IPS-20b (cell line): ENCODE data around the gene ZBTB7B.
"Not testable (repeated sequence)": the region's sequence is repeated elsewhere in the genome, so short reads cannot be mapped to it uniquely, and the experiment has no call there.

Experiments
- H3K27ac ChIP-seq: one replicate; pipeline ENCODE4 v1.5.1; 2013; ENCODE audit warnings: low read length
- H3K27me3 ChIP-seq: 2 replicates; pipeline ENCODE4 v1.6.1; 2013; ENCODE audit warnings: mild to moderate bottlenecking, low read length, inconsistent platforms; ENCODE audit not compliant: insufficient read depth
- H3K36me3 ChIP-seq: 2 replicates; pipeline ENCODE4 v1.6.1; 2013; ENCODE audit warnings: low read depth, mild to moderate bottlenecking, inconsistent platforms, low read length, moderate library complexity; ENCODE audit not compliant: insufficient read depth
- H3K4me1 ChIP-seq: 2 replicates; pipeline ENCODE4 v1.6.1; 2013; ENCODE audit warnings: mild to moderate bottlenecking, control low read depth, inconsistent platforms, low read length, moderate library complexity; ENCODE audit not compliant: insufficient read depth
- H3K4me3 ChIP-seq: 2 replicates; pipeline ENCODE4 v1.5.1; 2013; ENCODE audit warnings: mild to moderate bottlenecking, low read length, inconsistent platforms
- H3K9ac ChIP-seq: 2 replicates; pipeline ENCODE4 v1.6.1; 2013; ENCODE audit warnings: low read depth, mild to moderate bottlenecking, inconsistent platforms, low read length, moderate library complexity
- H3K9me3 ChIP-seq: 2 replicates; pipeline ENCODE4 v1.6.1; 2013; ENCODE audit warnings: mild to moderate bottlenecking, low read depth, low read length, inconsistent platforms; ENCODE audit not compliant: insufficient read depth

ZBTB7B gene

GRCh38 chr1:154969860-154970452 is 32.6 kb upstream of the ZBTB7B start:
- Histone ChIP-seq H3K27ac (peak overlapping the region; percentile 98), H3K36me3 (peaks cover 36% of the 10 kb centered on the region), H3K4me1 (peaks cover 20% of the 10 kb centered on the region), H3K9ac (peak overlapping the region; percentile 93; the same call in 1 of the 2 replicates), H3K4me3 (peak overlapping the region; percentile 93), H3K27me3 (no peaks in the 10 kb centered on the region), H3K9me3 (no peaks in the 10 kb centered on the region)

GRCh38 chr1:154970631-154971340 is 31.8 kb upstream of the ZBTB7B start, which contains the start of gene SHC1:
Gene SHC1, minus strand, starts transcription at chr1:154970747. Its CDS starts 221 bp downstream, at chr1:154970526.
- Histone ChIP-seq H3K4me1 (peaks cover 20% of the 10 kb centered on the region), H3K9ac (peak within 1 kb of the TSS; percentile 93), H3K4me3 (peak within 1 kb of the TSS; percentile 93), H3K9me3 (no peaks in the 10 kb centered on the region), H3K27ac (peak within 1 kb of the TSS; percentile 98), H3K36me3 (peaks cover 28% of the 10 kb centered on the region), H3K27me3 (no peaks in the 10 kb centered on the region)

DNA sequence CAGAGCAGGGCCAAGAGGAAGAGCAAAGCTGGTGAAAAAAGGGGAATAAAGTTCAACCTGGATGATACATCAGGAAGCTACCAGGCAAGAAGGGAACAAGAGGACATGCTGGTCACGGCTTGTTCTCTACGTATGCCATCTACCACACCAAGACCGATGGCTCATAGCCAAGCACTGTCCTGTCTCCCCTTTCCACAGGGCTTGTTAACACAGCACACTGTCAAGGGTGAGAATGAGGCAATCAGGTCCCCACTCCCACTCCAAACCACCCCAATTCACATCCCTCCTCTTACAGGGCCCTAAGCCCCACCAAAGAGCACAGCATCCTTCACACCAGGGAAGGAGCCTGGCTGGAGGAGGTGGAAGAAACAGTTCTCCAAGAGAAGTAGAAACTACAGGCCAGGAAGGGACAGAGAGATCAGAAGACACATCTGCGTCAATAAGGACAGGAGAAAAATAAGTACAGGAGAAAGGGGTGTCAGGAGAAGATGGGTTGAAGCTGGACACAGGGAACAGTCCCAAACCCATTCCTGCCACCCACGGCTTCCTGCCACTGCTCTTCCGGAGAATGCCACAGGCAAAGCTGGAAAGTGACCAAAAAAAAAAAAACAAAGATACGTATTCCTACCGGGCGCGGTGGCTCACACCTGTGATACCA is 31.1 kb upstream of the ZBTB7B start:
- Histone ChIP-seq H3K27me3 (no peaks in the 10 kb centered on the region), H3K27ac (peak overlapping the region; percentile 98), H3K9ac (peak overlapping the region; percentile 93), H3K9me3 (no peaks in the 10 kb centered on the region), H3K36me3 (peaks cover 21% of the 10 kb centered on the region), H3K4me1 (peaks cover 24% of the 10 kb centered on the region), H3K4me3 (peak overlapping the region; percentile 93)

DNA sequence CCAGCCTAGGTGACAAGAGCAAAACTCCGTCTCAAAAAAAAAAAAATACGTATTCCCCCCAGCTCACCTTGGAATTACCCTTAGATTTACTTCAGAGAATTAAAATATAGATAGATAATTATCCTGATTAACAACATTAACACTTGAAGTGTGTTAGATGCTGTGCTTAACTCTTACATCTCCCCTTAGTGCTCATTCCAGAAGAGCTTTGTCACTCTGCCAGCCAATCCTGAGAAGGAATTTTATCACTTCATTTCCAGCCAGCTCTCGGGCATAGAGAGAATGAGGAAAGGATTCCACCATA is 30.4 kb upstream of the ZBTB7B start:
- Histone ChIP-seq H3K9me3 (no peaks in the 10 kb centered on the region), H3K9ac (peak overlapping the region; percentile 93; the same call in 1 of the 2 replicates), H3K4me1 (peaks cover 26% of the 10 kb centered on the region), H3K36me3 (peaks cover 14% of the 10 kb centered on the region), H3K27me3 (no peaks in the 10 kb centered on the region), H3K27ac (peak overlapping the region; percentile 98), H3K4me3 (peak overlapping the region; percentile 93)

DNA sequence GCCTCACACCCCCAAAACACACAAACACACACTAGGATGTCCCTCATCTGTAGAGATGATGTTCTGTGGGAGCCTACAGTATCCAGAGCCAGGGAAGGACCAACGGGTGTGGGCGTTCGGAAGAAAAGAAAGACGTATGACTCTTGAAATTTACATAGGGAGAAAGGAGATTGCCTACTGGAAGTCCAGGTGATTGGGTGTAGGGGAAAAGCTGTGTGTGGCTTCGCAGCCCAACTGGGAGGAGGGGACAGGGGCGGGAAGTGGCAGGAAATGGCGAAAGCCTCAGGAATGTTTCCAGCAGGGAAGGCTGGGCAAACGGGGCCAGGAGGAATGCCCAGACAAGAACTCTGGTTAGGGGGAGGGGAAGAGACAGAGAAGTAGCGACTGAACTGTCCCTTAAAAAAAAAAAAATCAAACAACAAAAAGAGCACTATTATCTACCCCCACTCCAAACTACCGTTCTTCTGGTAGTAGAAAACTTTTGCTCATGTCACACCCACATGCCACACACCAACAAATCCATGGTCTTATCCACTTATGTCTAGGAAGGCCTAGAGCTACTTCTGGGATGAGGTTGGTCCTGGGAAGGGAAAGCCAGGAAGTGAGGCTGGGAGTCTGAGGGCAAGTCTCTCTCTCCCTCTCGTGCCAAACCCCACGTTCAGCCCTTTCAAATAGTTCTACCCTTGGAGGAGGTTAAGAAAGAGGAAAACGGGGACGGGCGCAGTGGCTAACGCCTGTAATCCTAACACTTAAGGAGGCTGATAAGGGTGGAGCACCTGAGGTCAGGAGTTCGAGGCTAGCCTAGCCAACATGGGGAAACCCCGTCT is 29.9 kb upstream of the ZBTB7B start:
- H3K4me1 ChIP-seq: peaks cover 26% of the 10 kb centered on the region
- no peaks in the 10 kb centered on the region for H3K27me3 ChIP-seq
- peak overlapping the region; percentile 93 for H3K9ac ChIP-seq
- H3K4me3 ChIP-seq: peak overlapping the region; percentile 93
- H3K9me3 ChIP-seq: no peaks in the 10 kb centered on the region
- peaks cover 14% of the 10 kb centered on the region for H3K36me3 ChIP-seq
- H3K27ac ChIP-seq: peak overlapping the region; percentile 98

DNA sequence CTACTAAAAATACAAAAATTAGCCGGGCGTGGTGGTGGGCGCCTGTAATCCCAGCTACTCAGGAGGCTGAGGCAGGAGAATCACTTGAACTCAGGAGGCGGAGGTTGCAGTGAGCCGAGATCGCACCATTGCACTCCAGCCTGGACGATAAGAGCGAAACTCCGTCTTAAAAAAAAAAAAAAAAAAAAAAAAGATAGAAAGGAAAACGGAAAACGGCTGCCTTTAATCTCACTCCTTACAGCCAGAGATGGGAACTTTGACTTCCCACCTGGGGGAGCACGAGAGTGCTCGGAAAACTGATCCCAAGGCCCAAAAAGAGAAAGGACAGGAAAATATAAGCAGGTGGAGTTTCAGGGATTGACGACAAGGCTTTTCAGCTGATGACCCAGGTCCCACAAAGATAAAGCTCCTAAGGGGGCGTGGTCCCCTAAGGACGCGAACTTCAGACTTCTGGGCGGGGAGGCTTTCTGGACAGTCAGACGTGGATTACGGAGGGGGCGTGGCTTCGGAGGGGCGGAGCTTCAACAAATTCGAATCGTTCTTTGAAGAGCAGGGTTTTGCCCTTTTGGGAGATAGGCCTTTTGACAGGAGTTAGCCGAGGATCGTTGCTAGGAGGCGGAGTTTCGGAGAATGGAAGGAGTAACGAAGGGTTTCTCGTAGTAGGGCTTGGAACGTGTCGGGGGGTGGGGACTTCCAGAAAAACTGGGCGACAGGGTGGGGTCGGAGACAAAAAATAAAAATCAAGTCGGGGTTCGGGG is 29.1 kb upstream of the ZBTB7B start:
- no peaks in the 10 kb centered on the region for H3K9me3 ChIP-seq
- peaks cover 26% of the 10 kb centered on the region for H3K4me1 ChIP-seq
- H3K9ac ChIP-seq: peak overlapping the region; percentile 93
- H3K27ac ChIP-seq: peak overlapping the region; percentile 98
- peak overlapping the region; percentile 93 for H3K4me3 ChIP-seq
- H3K27me3 ChIP-seq: no peaks in the 10 kb centered on the region
- peaks cover 15% of the 10 kb centered on the region for H3K36me3 ChIP-seq

DNA sequence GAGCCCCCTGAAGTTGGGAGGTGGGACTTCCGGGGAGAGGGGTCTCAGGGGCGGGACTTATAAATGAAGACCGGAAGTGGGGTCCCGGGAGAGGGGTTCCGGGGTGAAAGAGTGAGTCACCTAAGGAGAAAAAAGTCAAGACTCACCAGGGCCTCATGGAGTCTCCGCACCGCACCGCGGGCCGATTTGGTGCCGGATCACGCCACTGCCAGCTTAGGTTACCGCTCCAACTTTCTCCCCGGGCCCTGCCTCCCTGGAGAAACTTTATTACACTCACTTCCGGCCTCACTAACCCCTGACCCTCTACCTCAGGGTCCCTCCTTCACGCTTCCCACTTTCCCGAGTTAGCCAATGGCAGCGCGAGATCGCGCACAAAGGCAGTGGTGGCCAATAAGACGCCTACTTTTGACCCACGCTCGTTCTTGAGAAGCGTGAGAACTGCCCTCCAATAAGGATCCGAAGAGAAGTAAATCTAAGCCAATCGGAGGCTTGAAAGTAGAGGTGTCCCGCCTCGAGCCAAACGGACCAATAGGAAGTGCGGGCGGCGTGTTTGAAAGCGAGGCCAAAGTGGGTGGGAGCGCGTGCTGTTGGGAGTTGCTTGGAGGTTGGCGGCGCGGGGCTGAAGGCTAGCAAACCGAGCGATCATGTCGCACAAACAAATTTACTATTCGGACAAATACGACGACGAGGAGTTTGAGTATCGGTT is 28.3 kb upstream of the ZBTB7B start, which contains the start of gene CKS1B:
TSS of gene CKS1B (plus strand) at position 580 of the 706 bp plus-strand sequence. CDS start at position 645, 65 bp downstream.
- peaks cover 22% of the 10 kb centered on the region for H3K4me1 ChIP-seq
- no peaks in the 10 kb centered on the region for H3K9me3 ChIP-seq
- H3K9ac ChIP-seq: peak within 1 kb of the TSS; percentile 93
- H3K27me3 ChIP-seq: no peaks in the 10 kb centered on the region
- H3K4me3 ChIP-seq: peak within 1 kb of the TSS; percentile 93
- peaks cover 19% of the 10 kb centered on the region for H3K36me3 ChIP-seq
- H3K27ac ChIP-seq: peak within 1 kb of the TSS; percentile 98

DNA sequence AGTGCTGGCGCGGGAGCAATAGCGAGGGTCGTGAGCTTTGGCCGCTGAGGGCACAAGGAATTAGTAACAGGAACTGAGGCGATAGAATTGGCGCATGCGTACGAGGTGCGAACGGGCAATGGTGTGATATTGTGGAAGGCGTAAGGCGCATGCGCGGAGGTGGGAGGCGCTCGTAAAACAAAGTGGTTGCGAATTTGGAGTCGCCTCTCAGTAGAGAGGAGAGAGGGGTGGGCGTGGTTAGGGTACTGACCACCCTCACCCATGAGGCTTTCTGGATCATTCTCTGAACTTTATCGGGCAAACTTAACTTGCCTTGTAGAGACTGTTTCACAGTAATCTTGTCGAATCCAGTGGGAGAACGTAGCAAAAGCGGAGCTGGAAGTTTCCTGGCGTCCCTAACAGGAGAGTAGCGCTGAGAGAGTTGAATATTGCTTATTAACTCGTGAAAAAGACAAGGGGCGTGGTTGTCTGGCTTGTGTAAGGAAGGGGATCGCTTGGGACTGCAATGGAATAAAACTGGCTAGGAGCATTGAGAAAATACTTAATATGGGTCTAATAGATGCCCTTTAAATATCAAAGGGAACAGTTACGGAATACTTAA is 27.7 kb upstream of the ZBTB7B start:
- H3K27ac ChIP-seq: peak overlapping the region; percentile 32
- H3K9ac ChIP-seq: peak overlapping the region; percentile 93
- H3K36me3 ChIP-seq: peaks cover 26% of the 10 kb centered on the region
- peak overlapping the region; percentile 93 for H3K4me3 ChIP-seq
- H3K4me1 ChIP-seq: peaks cover 21% of the 10 kb centered on the region
- H3K27me3 ChIP-seq: no peaks in the 10 kb centered on the region
- H3K9me3 ChIP-seq: no peaks in the 10 kb centered on the region

- no peaks in the 10 kb centered on the region for H3K27me3 ChIP-seq
- peak overlapping the region; percentile 93 for H3K9ac ChIP-seq
- H3K27ac ChIP-seq: peak overlapping the region; percentile 32
- H3K9me3 ChIP-seq: no peaks in the 10 kb centered on the region
- peaks cover 29% of the 10 kb centered on the region for H3K36me3 ChIP-seq
- H3K4me1 ChIP-seq: peaks cover 21% of the 10 kb centered on the region
- H3K4me3 ChIP-seq: peak overlapping the region; percentile 93
These were observed 27.1 kb upstream of the ZBTB7B start for GRCh38 chr1:154975409-154976059.

DNA sequence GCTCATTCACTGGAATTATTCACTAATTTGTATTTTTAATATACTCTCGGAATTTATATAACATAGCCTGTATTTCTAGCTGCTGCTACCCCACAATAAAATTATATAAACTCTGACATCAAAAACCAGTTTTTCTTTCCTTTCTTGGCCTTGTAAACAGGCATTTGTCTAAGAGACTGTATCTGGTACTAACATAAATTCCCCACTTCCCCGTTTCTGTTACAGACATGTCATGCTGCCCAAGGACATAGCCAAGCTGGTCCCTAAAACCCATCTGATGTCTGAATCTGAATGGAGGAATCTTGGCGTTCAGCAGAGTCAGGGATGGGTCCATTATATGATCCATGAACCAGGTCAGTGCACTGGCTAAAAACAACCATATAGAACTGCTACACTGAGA is 24.8 kb upstream of the ZBTB7B start:
- H3K36me3 ChIP-seq: peaks cover 34% of the 10 kb centered on the region

More for the DNA sequence above, 24.8 kb upstream of the ZBTB7B start:
- not testable (repeated sequence) for H3K4me3 ChIP-seq, H3K9ac ChIP-seq, H3K27me3 ChIP-seq, H3K9me3 ChIP-seq, H3K27ac ChIP-seq
- H3K4me1 ChIP-seq: peaks cover 15% of the 10 kb centered on the region; the same call in 1 of the 2 replicates
